HEK293 (cell line): ENCODE measurements around the gene DNAJC30.
"Not testable (repeated sequence)": the region's sequence is repeated elsewhere in the genome, so short reads cannot be mapped to it uniquely, and the experiment has no call there.

Source experiments
- CTCF ChIA-PET: fragments of 350-600 bp; formaldehyde crosslinking; extraction: SDS; loops from one replicate; lab custom pipeline; 2021; ENCODE audit warnings: antibody characterized with exemption; lab: Yijun Ruan, JAX
- POLR2A ChIA-PET: fragments of 300-600 bp; formaldehyde crosslinking; extraction: SDS; loops from one replicate; lab custom pipeline; 2020; ENCODE audit warnings: antibody characterized with exemption, inconsistent platforms; lab: Yijun Ruan, JAX
- H3K27ac ChIP-seq: fragments of 200-500 bp; sonication (Bioruptor generic); 2 replicates; pipeline ENCODE4 v1.5.1; 2014; ENCODE audit warnings: low read depth, low read length, control low read depth, inconsistent platforms; ENCODE audit errors: extremely low read depth
- H3K36me3 ChIP-seq, 2 experiments: fragments of 200-500 bp in 1 of 2; sonication (Bioruptor generic) in 1 of 2; 1 replicate in 1 of 2; 2 replicates in 1 of 2; pipeline ENCODE4 v1.5.1; 2014 to 2017; ENCODE audit warnings: inconsistent platforms in 2 of 2, low read length in 2 of 2; ENCODE audit not compliant: control insufficient read depth in 2 of 2, insufficient read depth in 1 of 2
- H3K4me1 ChIP-seq: fragments of 200-500 bp; sonication (Bioruptor generic); 2 replicates; pipeline ENCODE4 v1.5.1; 2014; ENCODE audit warnings: mild to moderate bottlenecking, low read length, inconsistent platforms; ENCODE audit not compliant: control insufficient read depth, insufficient read depth
- H3K4me3 ChIP-seq: 2 replicates; pipeline ENCODE4 v1.5.1; 2011; ENCODE audit warnings: low read depth, mild to moderate bottlenecking, control low read depth, low read length, moderate library complexity
- H3K9me3 ChIP-seq: fragments of 200-500 bp; sonication (Bioruptor generic); 2 replicates; pipeline ENCODE4 v1.5.1; 2014; ENCODE audit warnings: low read depth, low read length, inconsistent platforms; ENCODE audit not compliant: control insufficient read depth, insufficient read depth
- EGR2 ChIP-seq: fragments of 450-650 bp; formaldehyde crosslinking; IDR thresholded peaks from 2 replicates; pipeline ENCODE4 v1.5.1; 2016; ENCODE audit warnings: low read depth, missing biosample characterization, missing genetic modification characterization
- GLIS1 ChIP-seq: fragments of 450-650 bp; formaldehyde crosslinking; IDR thresholded peaks from 2 replicates; pipeline ENCODE4 v1.5.1; 2016; ENCODE audit warnings: missing biosample characterization, missing genetic modification characterization
- KLF1 ChIP-seq: fragments of 450-650 bp; formaldehyde crosslinking; IDR thresholded peaks from 2 replicates; pipeline ENCODE4 v1.5.1; 2016; ENCODE audit warnings: missing biosample characterization, missing genetic modification characterization
- KLF8 ChIP-seq: fragments of 450-650 bp; formaldehyde crosslinking; IDR thresholded peaks from 2 replicates; pipeline ENCODE4 v1.5.1; 2016; ENCODE audit warnings: missing biosample characterization, missing genetic modification characterization
- SETDB1 ChIP-seq: IDR thresholded peaks from one replicate; pipeline ENCODE4 v1.6.1; 2017; ENCODE audit warnings: mild to moderate bottlenecking, low read length, moderate library complexity, mixed read lengths; ENCODE audit not compliant: insufficient read length
- ZFHX2 ChIP-seq: fragments of 450-650 bp; formaldehyde crosslinking; conservative IDR thresholded peaks from 2 replicates; pipeline ENCODE4 v1.5.1; 2016; ENCODE audit warnings: missing biosample characterization, missing genetic modification characterization
- ZNF146 ChIP-seq: fragments of 450-650 bp; formaldehyde crosslinking; IDR thresholded peaks from 2 replicates; pipeline ENCODE4 v1.5.1; 2016; ENCODE audit warnings: missing biosample characterization, missing genetic modification characterization
- ZNF155 ChIP-seq: fragments of 450-650 bp; formaldehyde crosslinking; IDR thresholded peaks from 2 replicates; pipeline ENCODE4 v1.5.1; 2016; ENCODE audit warnings: missing biosample characterization, missing genetic modification characterization
- ZNF174 ChIP-seq: fragments of 450-650 bp; formaldehyde crosslinking; IDR thresholded peaks from 2 replicates; pipeline ENCODE4 v1.5.0; 2017; ENCODE audit warnings: missing biosample characterization, mild to moderate bottlenecking, missing genetic modification characterization
- ZNF19 ChIP-seq: fragments of 450-650 bp; formaldehyde crosslinking; IDR thresholded peaks from 2 replicates; pipeline ENCODE4; 2016; ENCODE audit warnings: missing biosample characterization, missing genetic modification characterization, low read depth
- ZNF223 ChIP-seq: fragments of 450-650 bp; formaldehyde crosslinking; IDR thresholded peaks from 2 replicates; pipeline ENCODE4 v1.5.1; 2016; ENCODE audit warnings: missing biosample characterization, missing genetic modification characterization
- ZNF341 ChIP-seq: fragments of 450-650 bp; formaldehyde crosslinking; IDR thresholded peaks from 2 replicates; pipeline ENCODE4; 2016; ENCODE audit warnings: low read depth, missing biosample characterization, missing genetic modification characterization
- ZNF433 ChIP-seq: fragments of 450-650 bp; formaldehyde crosslinking; IDR thresholded peaks from 2 replicates; pipeline ENCODE4 v1.5.1; 2016; ENCODE audit warnings: missing biosample characterization, missing genetic modification characterization, low read depth
- ZXDB ChIP-seq: fragments of 450-650 bp; formaldehyde crosslinking; IDR thresholded peaks from 2 replicates; pipeline ENCODE4 v1.5.1; 2016; ENCODE audit warnings: missing biosample characterization, missing genetic modification characterization
- TF ChIP-seq, protein P1 (sequence below): fragments of 450-650 bp; formaldehyde crosslinking; IDR thresholded peaks from 2 replicates; pipeline ENCODE4 v1.5.1; 2016; ENCODE audit warnings: missing biosample characterization, missing genetic modification characterization
- TF ChIP-seq, protein P2 (sequence below): fragments of 450-650 bp; formaldehyde crosslinking; IDR thresholded peaks from 2 replicates; pipeline ENCODE4 v1.5.1; 2016; ENCODE audit warnings: missing biosample characterization, missing genetic modification characterization
- TF ChIP-seq, protein P3 (sequence below): fragments of 450-650 bp; formaldehyde crosslinking; IDR thresholded peaks from 2 replicates; pipeline ENCODE4 v1.5.1; 2016; ENCODE audit warnings: missing biosample characterization, missing genetic modification characterization
- TF ChIP-seq, protein P4 (sequence below): fragments of 450-650 bp; formaldehyde crosslinking; conservative IDR thresholded peaks from 2 replicates; pipeline ENCODE4 v1.5.1; 2016; ENCODE audit warnings: low read depth, missing biosample characterization, missing genetic modification characterization
- TF ChIP-seq, protein P5 (sequence below): fragments of 450-650 bp; IDR thresholded peaks from 2 replicates; pipeline ENCODE4 v1.5.1; 2018; ENCODE audit warnings: missing biosample characterization, mild to moderate bottlenecking, missing genetic modification characterization

The DNAJC30 gene

DNA sequence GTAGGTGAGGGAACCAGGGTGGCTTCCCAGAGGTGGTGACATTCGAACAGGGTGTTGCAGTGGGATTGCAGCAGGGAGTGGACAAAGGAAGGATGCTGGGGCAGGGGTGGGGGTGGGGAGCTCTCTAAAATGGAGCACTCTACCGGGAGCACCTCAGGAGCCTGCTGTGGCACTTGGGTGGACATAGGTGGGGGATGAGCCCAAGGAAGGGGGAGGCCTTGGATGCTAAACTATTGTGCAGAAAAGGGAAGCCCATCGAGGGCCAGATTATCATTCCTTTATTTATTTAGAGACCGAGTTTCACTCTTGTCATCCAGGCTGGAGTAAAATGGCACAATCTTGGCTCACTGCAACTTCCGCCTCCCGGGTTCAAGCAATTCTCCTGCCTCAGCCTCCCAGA is 39.5 kb upstream of the DNAJC30 start (continued):
- TF ChIP-seq ZNF433, result no peak
- no peak for TF ChIP-seq ZNF19 (tag by site-specific recombination)
- TF ChIP-seq, protein P1, sequence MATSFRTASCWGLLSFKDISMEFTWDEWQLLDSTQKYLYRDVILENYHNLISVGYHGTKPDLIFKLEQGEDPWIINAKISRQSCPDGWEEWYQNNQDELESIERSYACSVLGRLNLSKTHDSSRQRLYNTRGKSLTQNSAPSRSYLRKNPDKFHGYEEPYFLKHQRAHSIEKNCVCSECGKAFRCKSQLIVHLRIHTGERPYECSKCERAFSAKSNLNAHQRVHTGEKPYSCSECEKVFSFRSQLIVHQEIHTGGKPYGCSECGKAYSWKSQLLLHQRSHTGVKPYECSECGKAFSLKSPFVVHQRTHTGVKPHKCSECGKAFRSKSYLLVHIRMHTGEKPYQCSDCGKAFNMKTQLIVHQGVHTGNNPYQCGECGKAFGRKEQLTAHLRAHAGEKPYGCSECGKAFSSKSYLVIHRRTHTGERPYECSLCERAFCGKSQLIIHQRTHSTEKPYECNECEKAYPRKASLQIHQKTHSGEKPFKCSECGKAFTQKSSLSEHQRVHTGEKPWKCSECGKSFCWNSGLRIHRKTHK (tag by site-specific recombination), result no peak
- TF ChIP-seq SETDB1, result no peak
- TF ChIP-seq GLIS1, result no peak
- TF ChIP-seq KLF8 (tag by site-specific recombination), result no peak
- TF ChIP-seq ZNF155 (tag by site-specific recombination), result no peak
- no peak for TF ChIP-seq ZNF174 (tag by site-specific recombination)
- no peak for TF ChIP-seq ZNF223 (tag by site-specific recombination)
- TF ChIP-seq, protein P2, sequence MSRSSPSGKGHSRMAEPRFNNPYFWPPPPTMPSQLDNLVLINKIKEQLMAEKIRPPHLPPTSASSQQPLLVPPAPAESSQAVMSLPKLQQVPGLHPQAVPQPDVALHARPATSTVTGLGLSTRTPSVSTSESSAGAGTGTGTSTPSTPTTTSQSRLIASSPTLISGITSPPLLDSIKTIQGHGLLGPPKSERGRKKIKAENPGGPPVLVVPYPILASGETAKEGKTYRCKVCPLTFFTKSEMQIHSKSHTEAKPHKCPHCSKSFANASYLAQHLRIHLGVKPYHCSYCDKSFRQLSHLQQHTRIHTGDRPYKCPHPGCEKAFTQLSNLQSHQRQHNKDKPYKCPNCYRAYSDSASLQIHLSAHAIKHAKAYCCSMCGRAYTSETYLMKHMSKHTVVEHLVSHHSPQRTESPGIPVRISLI (tag by site-specific recombination), result no peak
- TF ChIP-seq ZXDB (tag by site-specific recombination), result no peak
- TF ChIP-seq, all 188 proteins: peak for 0

DNA sequence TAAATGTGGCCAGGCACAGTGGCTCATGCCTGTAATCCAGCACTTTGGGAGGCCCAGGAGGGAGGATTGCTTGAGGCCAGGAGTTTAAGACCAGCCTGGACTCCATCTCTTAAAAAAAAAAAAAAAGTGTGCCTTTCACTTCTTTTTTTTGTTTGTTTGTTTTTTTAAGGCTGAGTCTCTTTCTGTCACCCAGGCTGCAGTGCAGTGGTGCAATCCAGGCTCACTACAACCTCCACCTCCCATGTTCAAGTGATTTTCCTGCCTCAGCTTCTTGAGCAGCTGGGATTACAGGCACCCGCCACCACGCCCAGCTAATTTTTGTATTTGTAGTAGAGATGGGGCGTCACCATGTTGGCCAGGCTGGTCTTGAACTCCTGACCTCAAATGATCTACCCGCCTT is 38.9 kb upstream of the DNAJC30 start:
- POLR2A ChIA-PET, result interaction anchor here (0.6 kb wide), 1 partner anchor 46 kb away, joined by 3 read pairs; no protein-coding TSS in a partner anchor
- CTCF ChIA-PET, result interaction anchor here (0.7 to 1.4 kb wide), 4 partner anchors 12 to 116 kb away, joined by 3 to 4 read pairs (median 3); no protein-coding TSS in a partner anchor
- H3K4me1 ChIP-seq, result peaks cover 11% of the 10 kb centered on the region
- H3K4me3 ChIP-seq, H3K9me3 ChIP-seq, H3K36me3 ChIP-seq, H3K27ac ChIP-seq: not testable (repeated sequence)
- TF ChIP-seq KLF1 (tag by site-specific recombination), result peak; percentile 72

DNA sequence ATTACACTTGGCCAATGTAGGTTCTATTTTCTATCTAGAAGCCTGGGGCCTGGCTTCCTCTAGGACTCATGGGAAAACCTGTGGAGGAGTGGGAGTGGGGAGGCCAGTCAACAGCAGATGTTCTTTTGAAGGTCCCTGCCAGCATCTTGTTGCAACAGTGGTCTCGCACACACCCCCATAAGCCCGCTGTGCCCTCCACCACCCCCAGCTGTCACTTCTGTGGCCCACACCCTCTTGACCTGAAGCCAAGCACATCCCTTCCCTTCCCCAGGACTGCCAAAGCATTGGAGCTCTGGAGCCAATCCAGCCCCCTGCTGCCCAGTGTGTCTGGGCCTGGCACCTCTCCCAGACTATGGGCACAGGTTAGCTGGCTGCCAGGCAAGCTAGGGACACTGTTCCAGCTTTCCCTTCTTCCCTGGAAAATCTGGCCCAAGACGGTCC is 38.1 kb upstream of the DNAJC30 start:
- H3K36me3 ChIP-seq, result no peaks in the 10 kb centered on the region
- no peak overlapping the region for H3K27ac ChIP-seq
- H3K4me1 ChIP-seq, result peaks cover 11% of the 10 kb centered on the region
- POLR2A ChIA-PET, result interaction anchor here (0.6 kb wide), 1 partner anchor 45 kb away, joined by 3 read pairs; no protein-coding TSS in a partner anchor
- H3K9me3 ChIP-seq, result no peaks in the 10 kb centered on the region
- TF ChIP-seq, protein P3, sequence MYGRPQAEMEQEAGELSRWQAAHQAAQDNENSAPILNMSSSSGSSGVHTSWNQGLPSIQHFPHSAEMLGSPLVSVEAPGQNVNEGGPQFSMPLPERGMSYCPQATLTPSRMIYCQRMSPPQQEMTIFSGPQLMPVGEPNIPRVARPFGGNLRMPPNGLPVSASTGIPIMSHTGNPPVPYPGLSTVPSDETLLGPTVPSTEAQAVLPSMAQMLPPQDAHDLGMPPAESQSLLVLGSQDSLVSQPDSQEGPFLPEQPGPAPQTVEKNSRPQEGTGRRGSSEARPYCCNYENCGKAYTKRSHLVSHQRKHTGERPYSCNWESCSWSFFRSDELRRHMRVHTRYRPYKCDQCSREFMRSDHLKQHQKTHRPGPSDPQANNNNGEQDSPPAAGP (tag by site-specific recombination), result no peak
- peak; percentile 34; the same call in 1 of the 2 replicates for TF ChIP-seq EGR2 (tag by site-specific recombination)
- TF ChIP-seq, protein P4, sequence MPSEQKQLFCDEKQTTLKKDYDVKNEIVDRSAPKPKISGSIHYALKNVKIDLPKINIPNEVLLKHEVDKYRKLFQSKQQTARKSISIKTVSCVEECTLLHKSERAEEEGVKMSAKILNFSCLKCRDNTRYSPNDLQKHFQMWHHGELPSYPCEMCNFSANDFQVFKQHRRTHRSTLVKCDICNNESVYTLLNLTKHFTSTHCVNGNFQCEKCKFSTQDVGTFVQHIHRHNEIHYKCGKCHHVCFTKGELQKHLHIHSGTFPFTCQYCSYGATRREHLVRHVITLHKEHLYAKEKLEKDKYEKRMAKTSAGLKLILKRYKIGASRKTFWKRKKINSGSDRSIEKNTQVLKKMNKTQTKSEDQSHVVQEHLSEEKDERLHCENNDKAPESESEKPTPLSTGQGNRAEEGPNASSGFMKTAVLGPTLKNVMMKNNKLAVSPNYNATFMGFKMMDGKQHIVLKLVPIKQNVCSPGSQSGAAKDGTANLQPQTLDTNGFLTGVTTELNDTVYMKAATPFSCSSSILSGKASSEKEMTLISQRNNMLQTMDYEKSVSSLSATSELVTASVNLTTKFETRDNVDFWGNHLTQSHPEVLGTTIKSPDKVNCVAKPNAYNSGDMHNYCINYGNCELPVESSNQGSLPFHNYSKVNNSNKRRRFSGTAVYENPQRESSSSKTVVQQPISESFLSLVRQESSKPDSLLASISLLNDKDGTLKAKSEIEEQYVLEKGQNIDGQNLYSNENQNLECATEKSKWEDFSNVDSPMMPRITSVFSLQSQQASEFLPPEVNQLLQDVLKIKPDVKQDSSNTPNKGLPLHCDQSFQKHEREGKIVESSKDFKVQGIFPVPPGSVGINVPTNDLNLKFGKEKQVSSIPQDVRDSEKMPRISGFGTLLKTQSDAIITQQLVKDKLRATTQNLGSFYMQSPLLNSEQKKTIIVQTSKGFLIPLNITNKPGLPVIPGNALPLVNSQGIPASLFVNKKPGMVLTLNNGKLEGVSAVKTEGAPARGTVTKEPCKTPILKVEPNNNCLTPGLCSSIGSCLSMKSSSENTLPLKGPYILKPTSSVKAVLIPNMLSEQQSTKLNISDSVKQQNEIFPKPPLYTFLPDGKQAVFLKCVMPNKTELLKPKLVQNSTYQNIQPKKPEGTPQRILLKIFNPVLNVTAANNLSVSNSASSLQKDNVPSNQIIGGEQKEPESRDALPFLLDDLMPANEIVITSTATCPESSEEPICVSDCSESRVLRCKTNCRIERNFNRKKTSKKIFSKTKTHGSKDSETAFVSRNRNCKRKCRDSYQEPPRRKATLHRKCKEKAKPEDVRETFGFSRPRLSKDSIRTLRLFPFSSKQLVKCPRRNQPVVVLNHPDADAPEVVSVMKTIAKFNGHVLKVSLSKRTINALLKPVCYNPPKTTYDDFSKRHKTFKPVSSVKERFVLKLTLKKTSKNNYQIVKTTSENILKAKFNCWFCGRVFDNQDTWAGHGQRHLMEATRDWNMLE (tag by site-specific recombination), result no peak
- TF ChIP-seq ZNF146 (tag by site-specific recombination), result no peak
- TF ChIP-seq, protein P5, sequence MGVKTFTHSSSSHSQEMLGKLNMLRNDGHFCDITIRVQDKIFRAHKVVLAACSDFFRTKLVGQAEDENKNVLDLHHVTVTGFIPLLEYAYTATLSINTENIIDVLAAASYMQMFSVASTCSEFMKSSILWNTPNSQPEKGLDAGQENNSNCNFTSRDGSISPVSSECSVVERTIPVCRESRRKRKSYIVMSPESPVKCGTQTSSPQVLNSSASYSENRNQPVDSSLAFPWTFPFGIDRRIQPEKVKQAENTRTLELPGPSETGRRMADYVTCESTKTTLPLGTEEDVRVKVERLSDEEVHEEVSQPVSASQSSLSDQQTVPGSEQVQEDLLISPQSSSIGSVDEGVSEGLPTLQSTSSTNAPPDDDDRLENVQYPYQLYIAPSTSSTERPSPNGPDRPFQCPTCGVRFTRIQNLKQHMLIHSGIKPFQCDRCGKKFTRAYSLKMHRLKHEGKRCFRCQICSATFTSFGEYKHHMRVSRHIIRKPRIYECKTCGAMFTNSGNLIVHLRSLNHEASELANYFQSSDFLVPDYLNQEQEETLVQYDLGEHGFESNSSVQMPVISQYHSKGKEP (tag by site-specific recombination), result no peak
- peak; percentile 77 for TF ChIP-seq ZNF341 (tag by site-specific recombination)
- TF ChIP-seq ZFHX2 (tag by site-specific recombination), result peak; percentile 50
- no peak overlapping the region for H3K4me3 ChIP-seq
- CTCF ChIA-PET, result interaction anchor here (1.0 to 1.4 kb wide), 3 partner anchors 13 to 115 kb away, joined by 3 to 4 read pairs (median 4); no protein-coding TSS in a partner anchor

DNA sequence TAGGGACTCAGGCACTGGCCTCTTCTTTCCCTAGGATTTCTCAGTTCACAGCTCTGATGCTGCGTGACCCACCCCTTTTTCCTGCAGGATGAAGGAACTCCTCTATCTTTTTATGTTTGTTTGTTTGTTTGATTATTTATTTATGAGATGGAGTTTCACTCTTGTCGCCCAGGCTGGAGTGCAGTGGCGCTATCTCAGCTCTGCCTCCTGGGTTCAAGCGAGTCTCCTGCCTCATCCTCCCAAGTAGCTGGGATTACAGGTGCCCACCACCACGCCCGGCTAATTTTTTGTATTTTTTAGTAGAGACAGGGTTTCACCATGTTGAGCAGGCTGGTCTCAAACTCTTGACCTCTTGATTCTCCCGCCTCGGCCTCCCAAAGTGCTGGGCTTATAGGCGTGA is 37.2 kb upstream of the DNAJC30 start:
- H3K4me1 ChIP-seq, result peaks cover 18% of the 10 kb centered on the region
- H3K4me3 ChIP-seq, H3K27ac ChIP-seq, POLR2A ChIA-PET, H3K9me3 ChIP-seq, H3K36me3 ChIP-seq: not testable (repeated sequence)
- CTCF ChIA-PET, result interaction anchor here (0.6 to 1.6 kb wide), 6 partner anchors 10 to 259 kb away, joined by 3 to 6 read pairs (median 4); partner anchors contain the start of gene VPS37D
